A549 (cell line): ENCODE data around the gene CNTNAP2. TPM values are rescaled to one million over a fixed set of nuclear protein-coding genes. Genes with fewer than 3 reads are reported as not detected.

Experiments
- ATAC-seq, 2 experiments: fragments of 200-7000 bp in 1 of 2; fragments of >200 bp in 1 of 2; cut with Nextera tagmentation in 1 of 2; cut with Tn5 transposase in 1 of 2; 3 replicates each; pipeline versions ENCODE4 v1.8.0 to v1.9.1; 2018 to 2020; ENCODE audit warnings: mild to moderate bottlenecking in 1 of 2, moderate library complexity in 1 of 2
- CTCF ChIA-PET: fragments of 300-600 bp; sonication (Branson Sonifier 250); formaldehyde crosslinking; extraction: SDS; loops from one replicate; lab custom pipeline; 2021; ENCODE audit warnings: antibody characterized with exemption, inconsistent platforms; lab: Yijun Ruan, JAX
- POLR2A ChIA-PET: fragments of 350-600 bp; formaldehyde crosslinking; extraction: SDS; loops from one replicate; lab custom pipeline; 2021; ENCODE audit warnings: antibody characterized with exemption, inconsistent platforms; lab: Yijun Ruan, JAX
- DNase-seq, 2 experiments: peaks; one replicate each; pipeline versions ENCODE4 v3.0.0 to v3.0.0-alpha.2; 2011 to 2016; ENCODE audit warnings: low read depth in 1 of 2, low spot score in 1 of 2
- FAIRE-seq: peaks from 2 replicates; lab custom pipeline; 2011; peaks lifted over from hg19 to GRCh38; lab: Jason Lieb, UNC
- H3K27ac ChIP-seq, 2 experiments: fragments of >200 bp; sonication (Bioruptor Twin); formaldehyde crosslinking; 3 replicates each; pipeline ENCODE4 v1.5.1; 2016 to 2017
- H3K4me1 ChIP-seq: fragments of >200 bp; sonication (Bioruptor Twin); formaldehyde crosslinking; 3 replicates; pipeline ENCODE4 v1.6.1; 2016
- H3K4me2 ChIP-seq: fragments of >200 bp; sonication (Bioruptor Twin); formaldehyde crosslinking; 3 replicates; pipeline ENCODE4 v1.6.1; 2016
- H3K4me3 ChIP-seq: fragments of >200 bp; sonication (Bioruptor Twin); formaldehyde crosslinking; 3 replicates; pipeline ENCODE4 v1.5.1; 2016
- H3K9me3 ChIP-seq: fragments of >200 bp; sonication (Bioruptor Twin); formaldehyde crosslinking; 3 replicates; pipeline ENCODE4 v1.6.1; 2016
- CEBPB ChIP-seq, 2 experiments: fragments of >200 bp in 1 of 2; sonication (Bioruptor Twin) in 1 of 2; formaldehyde crosslinking in 1 of 2; IDR thresholded peaks; 2 replicates each; pipeline ENCODE4 v1.6.1; 2012 to 2016
- EHF ChIP-seq: fragments of 250-450 bp; sonication (Bioruptor Pico); IDR thresholded peaks from 2 replicates; pipeline ENCODE4 v1.5.0; 2020; ENCODE audit warnings: mild to moderate bottlenecking
- ESRRA ChIP-seq: fragments of 150-350 bp; IDR thresholded peaks from 2 replicates; pipeline ENCODE4 v1.6.1; 2014; ENCODE audit warnings: mild to moderate bottlenecking, low read length, borderline replicate concordance
- HDAC2 ChIP-seq: fragments of 200-600 bp; sonication (generic); IDR thresholded peaks from 2 replicates; pipeline ENCODE4 v1.6.1; 2016
- HOXA7 ChIP-seq: fragments of 250-450 bp; sonication (Bioruptor Pico); IDR thresholded peaks from 2 replicates; pipeline ENCODE4 v1.5.0; 2020; ENCODE audit warnings: mild to moderate bottlenecking, moderate library complexity
- JUN ChIP-seq, 2 experiments: fragments of >200 bp; sonication (Bioruptor Twin); formaldehyde crosslinking; IDR thresholded peaks; 2 replicates in 1 of 2; 3 replicates in 1 of 2; pipeline ENCODE4 v1.6.1; 2016 to 2017
- JUNB ChIP-seq: fragments of >200 bp; sonication (Bioruptor Twin); formaldehyde crosslinking; IDR thresholded peaks from 2 replicates; pipeline ENCODE4 v1.6.1; 2016
- KDM5A ChIP-seq: fragments of 200-600 bp; sonication (generic); IDR thresholded peaks from 2 replicates; pipeline ENCODE4 v1.6.1; 2016; ENCODE audit warnings: antibody characterized with exemption, mild to moderate bottlenecking
- MAFK ChIP-seq: fragments of 450-650 bp; IDR thresholded peaks from 2 replicates; pipeline ENCODE4 v1.6.1; 2014; ENCODE audit not compliant: partially characterized antibody
- MAZ ChIP-seq: fragments of 150-350 bp; IDR thresholded peaks from 2 replicates; pipeline ENCODE4 v1.6.1; 2014; ENCODE audit warnings: antibody characterized with exemption, low read depth, low read length, borderline replicate concordance
- NR3C1 ChIP-seq: fragments of >200 bp; sonication (Bioruptor Twin); formaldehyde crosslinking; IDR thresholded peaks from 3 replicates; pipeline ENCODE4 v1.6.1; 2017
- POLR2AphosphoS2 ChIP-seq: conservative IDR thresholded peaks from 2 replicates; pipeline ENCODE4 v1.6.1; 2012; ENCODE audit warnings: low read length, improper control_type of control experiment, inconsistent platforms
- RAD21 ChIP-seq, 2 experiments: fragments of >200 bp in 1 of 2; sonication (Bioruptor Twin) in 1 of 2; formaldehyde crosslinking in 1 of 2; IDR thresholded peaks in 1 of 2; conservative IDR thresholded peaks in 1 of 2; 2 replicates in 1 of 2; 3 replicates in 1 of 2; pipeline ENCODE4 v1.6.1; 2012 to 2018; ENCODE audit warnings: inconsistent platforms in 1 of 2
- RFX5 ChIP-seq: fragments of 450-650 bp; IDR thresholded peaks from 2 replicates; pipeline ENCODE4 v1.7.1; 2014; ENCODE audit warnings: antibody characterized with exemption, mild to moderate bottlenecking, moderate library complexity
- RNF2 ChIP-seq: fragments of 200-600 bp; sonication (generic); IDR thresholded peaks from 2 replicates; pipeline ENCODE4 v1.6.1; 2016; ENCODE audit warnings: low read depth, mild to moderate bottlenecking, antibody characterized with exemption, moderate library complexity, borderline replicate concordance
- ZFP36 ChIP-seq: fragments of 450-650 bp; IDR thresholded peaks from 2 replicates; pipeline ENCODE4 v1.6.1; 2014; ENCODE audit warnings: borderline replicate concordance; ENCODE audit not compliant: partially characterized antibody
- WGBS: methylation state at CpG from one replicate; pipeline ENCODE4 v1.1.6; 2017; ENCODE audit errors: missing lambda C conversion rate; 5-methylcytosine and 5-hydroxymethylcytosine counted together
- polyA plus RNA-seq, 4 experiments: library from polyadenylated mRNA; depleted of rRNA in 3 of 4; stranded (reverse); fragments of >200 nt; fragmentation: RNase III in 1 of 4; extraction: RNeasy Plus Mini Kit Qiagen cat#74134 plus additional on column Dnase treatment in 1 of 4; gene quantifications; 2 replicates in 3 of 4; 3 replicates in 1 of 4; pipeline ENCODE4 v1.2.3, GENCODE V29; 2011 to 2017
- TF ChIP-seq, protein P1 (sequence below): fragments of 250-450 bp; sonication (Bioruptor Pico); IDR thresholded peaks from 2 replicates; pipeline ENCODE4 v1.5.0; 2021; ENCODE audit warnings: mild to moderate bottlenecking, moderate library complexity, borderline replicate concordance
- TF ChIP-seq, protein P2 (sequence below): fragments of 450-650 bp; IDR thresholded peaks from 2 replicates; pipeline ENCODE4 v1.6.1; 2014; ENCODE audit warnings: antibody characterized with exemption
- TF ChIP-seq, protein P3 (sequence below): fragments of 200-600 bp; sonication (generic); IDR thresholded peaks from 2 replicates; pipeline ENCODE4 v1.6.1; 2016; ENCODE audit warnings: antibody characterized with exemption, mild to moderate bottlenecking, moderate library complexity
- TF ChIP-seq, protein P4 (sequence below): fragments of 250-450 bp; sonication (Bioruptor Pico); IDR thresholded peaks from 2 replicates; pipeline ENCODE4 v1.5.0; 2020; ENCODE audit warnings: low read depth, mild to moderate bottlenecking, moderate library complexity
- TF ChIP-seq, protein P5 (sequence below): fragments of >200 bp; sonication (Bioruptor Twin); formaldehyde crosslinking; IDR thresholded peaks from 3 replicates; pipeline ENCODE4 v1.6.1; 2016

The CNTNAP2 gene
- polyA plus RNA-seq, 2 of the 4 experiments (the other 2 are of a cell fraction) = 0.05 to 0.13 TPM

DNA sequence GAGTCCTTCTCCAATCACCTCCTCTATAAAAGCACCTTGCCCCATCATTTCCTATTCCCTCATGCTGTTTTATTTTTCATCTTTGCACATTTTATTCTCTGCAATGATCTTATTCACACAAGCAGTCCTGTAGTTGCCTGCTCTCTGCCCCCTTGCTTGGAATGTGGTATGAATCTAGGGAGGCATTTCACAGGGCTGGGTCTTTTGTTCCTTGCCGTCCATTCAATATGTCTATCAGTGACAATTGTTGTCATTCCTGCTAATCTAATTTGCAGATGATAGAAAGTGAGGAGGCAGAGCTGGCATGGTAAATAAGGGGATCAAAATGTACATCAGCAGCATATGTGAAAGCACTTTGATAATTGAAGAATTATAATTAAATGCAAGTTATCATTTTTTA, 2227.8 kb downstream of the CNTNAP2 start:
- no peak overlapping the region for H3K27ac ChIP-seq
- DNase-seq (no peak), FAIRE-seq (no peak), ATAC-seq (no peak)
- WGBS = 31% methylated on average over 1 of the region's 1 CpG
- TF ChIP-seq ESRRA = no peak
- TF ChIP-seq, protein P1, sequence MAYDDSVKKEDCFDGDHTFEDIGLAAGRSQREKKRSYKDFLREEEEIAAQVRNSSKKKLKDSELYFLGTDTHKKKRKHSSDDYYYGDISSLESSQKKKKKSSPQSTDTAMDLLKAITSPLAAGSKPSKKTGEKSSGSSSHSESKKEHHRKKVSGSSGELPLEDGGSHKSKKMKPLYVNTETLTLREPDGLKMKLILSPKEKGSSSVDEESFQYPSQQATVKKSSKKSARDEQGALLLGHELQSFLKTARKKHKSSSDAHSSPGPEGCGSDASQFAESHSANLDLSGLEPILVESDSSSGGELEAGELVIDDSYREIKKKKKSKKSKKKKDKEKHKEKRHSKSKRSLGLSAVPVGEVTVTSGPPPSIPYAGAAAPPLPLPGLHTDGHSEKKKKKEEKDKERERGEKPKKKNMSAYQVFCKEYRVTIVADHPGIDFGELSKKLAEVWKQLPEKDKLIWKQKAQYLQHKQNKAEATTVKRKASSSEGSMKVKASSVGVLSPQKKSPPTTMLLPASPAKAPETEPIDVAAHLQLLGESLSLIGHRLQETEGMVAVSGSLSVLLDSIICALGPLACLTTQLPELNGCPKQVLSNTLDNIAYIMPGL = no peak
- no peak for TF ChIP-seq NR3C1
- no peak for TF ChIP-seq CEBPB (IDR thresholded peaks at IDR 0.05)
- no peak for TF ChIP-seq MAFK
- CTCF ChIA-PET = no interaction called here
- no peaks in the 10 kb centered on the region for H3K9me3 ChIP-seq
- POLR2A ChIA-PET = no interaction called here
- H3K4me1 ChIP-seq = peaks cover 3% of the 10 kb centered on the region; the same call in 1 of the 3 replicates
- H3K4me2 ChIP-seq = no peak overlapping the region
- no peak overlapping the region for H3K4me3 ChIP-seq

DNA sequence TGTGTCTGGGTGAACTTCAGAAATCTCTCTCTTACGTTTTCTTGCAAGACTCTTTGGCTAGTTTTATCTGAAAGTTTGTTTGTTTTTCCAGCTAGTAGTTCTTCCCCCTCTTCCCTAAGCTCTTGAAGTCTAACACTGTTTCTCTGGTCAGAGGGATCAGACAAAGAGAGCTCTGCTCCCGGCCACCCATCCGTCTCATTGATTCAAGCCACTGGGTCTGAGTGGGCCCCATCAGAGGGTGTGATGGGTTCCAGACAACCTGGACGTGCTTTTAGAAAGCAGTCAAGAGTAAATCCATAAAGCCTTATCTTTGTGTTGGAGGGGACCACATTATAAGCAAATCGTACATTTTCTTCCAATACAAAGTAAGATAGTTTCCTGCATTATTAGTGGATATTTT, 2231.4 kb downstream of the CNTNAP2 start:
- TF ChIP-seq, protein P2, sequence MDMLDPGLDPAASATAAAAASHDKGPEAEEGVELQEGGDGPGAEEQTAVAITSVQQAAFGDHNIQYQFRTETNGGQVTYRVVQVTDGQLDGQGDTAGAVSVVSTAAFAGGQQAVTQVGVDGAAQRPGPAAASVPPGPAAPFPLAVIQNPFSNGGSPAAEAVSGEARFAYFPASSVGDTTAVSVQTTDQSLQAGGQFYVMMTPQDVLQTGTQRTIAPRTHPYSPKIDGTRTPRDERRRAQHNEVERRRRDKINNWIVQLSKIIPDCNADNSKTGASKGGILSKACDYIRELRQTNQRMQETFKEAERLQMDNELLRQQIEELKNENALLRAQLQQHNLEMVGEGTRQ = no peak
- TF ChIP-seq HDAC2 (no peak), RFX5 (no peak), MAZ (no peak), KDM5A (no peak), EHF (no peak), ZFP36 (no peak), JUNB (no peak), JUN (IDR thresholded peaks at IDR 0.05) (no peak), RAD21 (conservative IDR thresholded peaks at IDR 0.05 in 1 of 2, IDR thresholded peaks at IDR 0.05 in 1 of 2) (no peak), POLR2AphosphoS2 (no peak), HOXA7 (CRISPR knock-in tag) (no peak), RNF2 (no peak)
- TF ChIP-seq, protein P3, sequence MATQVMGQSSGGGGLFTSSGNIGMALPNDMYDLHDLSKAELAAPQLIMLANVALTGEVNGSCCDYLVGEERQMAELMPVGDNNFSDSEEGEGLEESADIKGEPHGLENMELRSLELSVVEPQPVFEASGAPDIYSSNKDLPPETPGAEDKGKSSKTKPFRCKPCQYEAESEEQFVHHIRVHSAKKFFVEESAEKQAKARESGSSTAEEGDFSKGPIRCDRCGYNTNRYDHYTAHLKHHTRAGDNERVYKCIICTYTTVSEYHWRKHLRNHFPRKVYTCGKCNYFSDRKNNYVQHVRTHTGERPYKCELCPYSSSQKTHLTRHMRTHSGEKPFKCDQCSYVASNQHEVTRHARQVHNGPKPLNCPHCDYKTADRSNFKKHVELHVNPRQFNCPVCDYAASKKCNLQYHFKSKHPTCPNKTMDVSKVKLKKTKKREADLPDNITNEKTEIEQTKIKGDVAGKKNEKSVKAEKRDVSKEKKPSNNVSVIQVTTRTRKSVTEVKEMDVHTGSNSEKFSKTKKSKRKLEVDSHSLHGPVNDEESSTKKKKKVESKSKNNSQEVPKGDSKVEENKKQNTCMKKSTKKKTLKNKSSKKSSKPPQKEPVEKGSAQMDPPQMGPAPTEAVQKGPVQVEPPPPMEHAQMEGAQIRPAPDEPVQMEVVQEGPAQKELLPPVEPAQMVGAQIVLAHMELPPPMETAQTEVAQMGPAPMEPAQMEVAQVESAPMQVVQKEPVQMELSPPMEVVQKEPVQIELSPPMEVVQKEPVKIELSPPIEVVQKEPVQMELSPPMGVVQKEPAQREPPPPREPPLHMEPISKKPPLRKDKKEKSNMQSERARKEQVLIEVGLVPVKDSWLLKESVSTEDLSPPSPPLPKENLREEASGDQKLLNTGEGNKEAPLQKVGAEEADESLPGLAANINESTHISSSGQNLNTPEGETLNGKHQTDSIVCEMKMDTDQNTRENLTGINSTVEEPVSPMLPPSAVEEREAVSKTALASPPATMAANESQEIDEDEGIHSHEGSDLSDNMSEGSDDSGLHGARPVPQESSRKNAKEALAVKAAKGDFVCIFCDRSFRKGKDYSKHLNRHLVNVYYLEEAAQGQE = no peak
- TF ChIP-seq, protein P4, sequence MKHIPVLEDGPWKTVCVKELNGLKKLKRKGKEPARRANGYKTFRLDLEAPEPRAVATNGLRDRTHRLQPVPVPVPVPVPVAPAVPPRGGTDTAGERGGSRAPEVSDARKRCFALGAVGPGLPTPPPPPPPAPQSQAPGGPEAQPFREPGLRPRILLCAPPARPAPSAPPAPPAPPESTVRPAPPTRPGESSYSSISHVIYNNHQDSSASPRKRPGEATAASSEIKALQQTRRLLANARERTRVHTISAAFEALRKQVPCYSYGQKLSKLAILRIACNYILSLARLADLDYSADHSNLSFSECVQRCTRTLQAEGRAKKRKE (CRISPR knock-in tag) = no peak
- TF ChIP-seq, protein P5, sequence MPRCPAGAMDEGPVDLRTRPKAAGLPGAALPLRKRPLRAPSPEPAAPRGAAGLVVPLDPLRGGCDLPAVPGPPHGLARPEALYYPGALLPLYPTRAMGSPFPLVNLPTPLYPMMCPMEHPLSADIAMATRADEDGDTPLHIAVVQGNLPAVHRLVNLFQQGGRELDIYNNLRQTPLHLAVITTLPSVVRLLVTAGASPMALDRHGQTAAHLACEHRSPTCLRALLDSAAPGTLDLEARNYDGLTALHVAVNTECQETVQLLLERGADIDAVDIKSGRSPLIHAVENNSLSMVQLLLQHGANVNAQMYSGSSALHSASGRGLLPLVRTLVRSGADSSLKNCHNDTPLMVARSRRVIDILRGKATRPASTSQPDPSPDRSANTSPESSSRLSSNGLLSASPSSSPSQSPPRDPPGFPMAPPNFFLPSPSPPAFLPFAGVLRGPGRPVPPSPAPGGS = no peak
- ATAC-seq = no peak
- 48% methylated on average over 5 of the region's 5 CpGs for WGBS
- Histone ChIP-seq H3K27ac (no peak overlapping the region), H3K4me2 (no peak overlapping the region), H3K4me1 (no peaks in the 10 kb centered on the region), H3K4me3 (no peak overlapping the region), H3K9me3 (no peaks in the 10 kb centered on the region)
- POLR2A ChIA-PET = no interaction called here
- DNase-seq = no peak
- FAIRE-seq = no peak
- CTCF ChIA-PET = no interaction called here
